Heart right ventricle (tissue), 16 donors: Measurements from ENCODE around the gene EDDM13. TPM values are rescaled to one million over a fixed set of nuclear protein-coding genes. Genes with fewer than 3 reads are reported as not detected.

Experiments used
- ATAC-seq, 8 donors: fragments of 200-7000 bp; cut with Tn5 transposase; one replicate each; pipeline ENCODE4 v1.9.1; 2020; ENCODE audit warnings: mild to moderate bottlenecking in 8 of 8, moderate library complexity in 8 of 8, moderate number of reproducible peaks in 1 of 8
- DNase-seq, 2 donors: peaks; one replicate each; pipeline ENCODE4 v3.0.0-alpha.2; 2020
- H3K27ac ChIP-seq, 10 donors: fragments of 200-600 bp; sonication (generic) in 2 of 10; one replicate each; pipeline versions ENCODE4 v1.5.0 to v1.8.0; 2020 to 2022; ENCODE audit warnings: mild to moderate bottlenecking in 3 of 10
- H3K27me3 ChIP-seq, 7 donors: fragments of 200-600 bp; one replicate each; pipeline ENCODE4 v1.8.0; 2021 to 2022; ENCODE audit warnings: mild to moderate bottlenecking in 2 of 7
- H3K36me3 ChIP-seq, 9 donors: fragments of 200-600 bp; sonication (generic) in 1 of 9; one replicate each; pipeline versions ENCODE4 v1.5.0 to v1.8.0; 2020 to 2022; ENCODE audit warnings: mild to moderate bottlenecking in 2 of 9
- H3K4me1 ChIP-seq, 9 donors: fragments of 200-600 bp; sonication (generic) in 1 of 9; one replicate each; pipeline versions ENCODE4 v1.5.0 to v1.8.0; 2020 to 2022; ENCODE audit warnings: mild to moderate bottlenecking in 4 of 9
- H3K4me3 ChIP-seq, 10 donors: fragments of 200-600 bp; sonication (generic) in 2 of 10; one replicate each; pipeline versions ENCODE4 v1.5.0 to v1.8.0; 2020 to 2022; ENCODE audit warnings: mild to moderate bottlenecking in 7 of 10, moderate library complexity in 2 of 10
- H3K9me3 ChIP-seq, 11 donors: fragments of 200-600 bp in 10 of 11; sonication (generic) in 2 of 11; one replicate each; pipeline versions ENCODE4 v1.5.0 to v1.8.0; 2013 to 2022; ENCODE audit warnings: mild to moderate bottlenecking in 2 of 11, control low read depth in 1 of 11, moderate library complexity in 1 of 11
- CTCF ChIP-seq, 9 donors: fragments of 200-600 bp; sonication (generic) in 2 of 9; IDR thresholded peaks; one replicate each; pipeline versions ENCODE4 v1.5.0 to v1.8.0; 2021 to 2022; ENCODE audit warnings: antibody characterized with exemption in 9 of 9, mild to moderate bottlenecking in 5 of 9, moderate library complexity in 1 of 9
- WGBS, 2 donors: extraction: QIAGEN DNeasy Blood & Tissue Kit; methylation state at CpG; one replicate each; pipeline ENCODE4 v1.1.7; 2013; ENCODE audit warnings: inconsistent platforms in 1 of 2; 5-methylcytosine and 5-hydroxymethylcytosine counted together
- intact Hi-C, 10 donors: fragments of 100-400 bp; cut with DNase I; formaldehyde crosslinking; loops; one replicate each; pipeline versions ENCODE4 v1.11.1 to v1.14.2; 2022
- polyA plus RNA-seq, 2 donors: library from polyadenylated mRNA; stranded (reverse); fragments of 200-250 nt; gene quantifications; one replicate each; pipeline ENCODE4 v1.2.3, GENCODE V29; 2013
- total RNA-seq, 10 donors: library from RNA; stranded (reverse); fragmentation: NEBNext Ultra II Directional in 3 of 10; extraction: Animal tissue kit (Norgen Biotek cat#: 25700) in 3 of 10; gene quantifications; one replicate each; pipeline versions ENCODE4 v1.2.1 to v1.2.4, GENCODE V29; 2021 to 2023
- donor health status: Arrhythmogenic right ventricular cardiomyopathy.
- donor health status: ischemic (EF 13 %, LVEDD 7.1; RV severe dilation, severe dysfunction).
- donor health status: healthy with polysubstance abuse.
- donor health status: DM: no; HTN: yes; CAD: no.
- donor health status: DM: no; HTN: no; CAD: no.
- donor health status: ischemic (EF 25% LVEDD 6.9; RV normal size, moderate dysfunction).
- donor health status: ischemic (EF 25% LVEDD 5.7; RV mildly dilated, moderate dysfunction).
- donor health status: healthy.
- donor health status: DM: yes; HTN: yes; CAD: no.
- donor health status: Ischemic cardiomyopathy.
- donor health status: ischemic (EF 35%, LVEDD 5.7; RV mildly dilated, moderate dysfunction).
- donor health status: nonischemic (EF 11% LVEDD 7.7; RV severe dilation, severe dysfunction).
- donor health status: DM: yes; HTN: yes; CAD: no.
- donor health status: PGD.
- donor health status: ischemic (EF 29% LVEDD 5.4; RV normal size, mild dysfunction).
- donor health status: nonischemic (EF 23%, LVEDD 6.1; RV moderate dilation, normal function).

Gene EDDM13
- total and polyA plus RNA-seq, 12 donors = 0.39 to 0.87 (median 0.56) TPM; not detected in 8

DNA sequence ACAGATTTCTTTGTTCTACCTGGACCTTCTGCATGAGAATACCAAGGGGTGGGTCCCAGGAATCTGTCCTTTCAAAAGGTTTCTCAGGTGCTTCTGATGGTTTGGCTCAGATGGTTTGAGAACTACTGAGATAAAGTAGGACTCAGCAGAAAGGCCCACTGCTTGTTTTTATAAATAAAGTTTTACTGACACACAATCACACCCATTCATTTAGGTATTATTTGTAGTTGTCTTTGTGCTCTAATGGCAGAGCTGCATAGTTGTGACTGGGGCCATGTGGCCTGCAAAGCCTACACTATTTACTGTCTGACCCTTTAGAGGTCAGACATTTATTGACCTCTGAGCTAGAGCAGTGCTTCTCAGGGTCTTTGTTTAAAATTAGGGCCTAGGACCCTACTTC, 17.6 kb downstream of the EDDM13 start:
- no peak overlapping the region for H3K27ac ChIP-seq
- DNase-seq (no peak), ATAC-seq (no peak)
- no peaks in the 10 kb centered on the region for H3K4me1 ChIP-seq
- H3K27me3 ChIP-seq = no peaks in the 10 kb centered on the region
- TF ChIP-seq CTCF (IDR thresholded peaks at IDR 0.05) = no peak
- no peak overlapping the region for H3K4me3 ChIP-seq
- intact Hi-C loops = no loop called here
- no peaks in the 10 kb centered on the region for H3K9me3 ChIP-seq
- peaks cover 0 to 55% (median 0%) of the 10 kb centered on the region in 9 donors for H3K36me3 ChIP-seq

DNA sequence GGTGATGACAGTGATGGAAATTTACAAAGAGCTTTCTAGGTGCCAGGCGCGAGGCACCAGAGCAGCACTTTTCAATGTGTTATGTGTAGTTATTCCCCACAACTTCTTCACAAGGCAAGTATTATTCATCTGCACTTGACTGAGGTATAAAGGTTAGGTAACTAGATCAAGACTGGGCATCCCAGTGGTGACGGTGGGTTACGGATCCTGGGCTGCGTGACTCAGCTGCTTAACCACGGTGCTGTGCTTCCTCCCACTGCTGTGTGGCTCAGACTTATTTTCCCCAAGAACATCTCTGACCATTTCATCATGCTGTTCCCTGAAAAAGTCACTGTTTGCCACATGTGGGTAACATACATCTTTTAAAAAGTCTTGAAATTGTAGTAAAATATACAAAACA, 19.3 kb downstream of the EDDM13 start:
- H3K27ac ChIP-seq = no peak overlapping the region
- no peak for TF ChIP-seq CTCF (IDR thresholded peaks at IDR 0.05)
- WGBS, 2 donors = 93 to 98% methylated on average over 6 of the region's 6 CpGs
- no peaks in the 10 kb centered on the region for H3K4me1 ChIP-seq
- intact Hi-C loops = no loop called here
- H3K36me3 ChIP-seq = peaks cover 0 to 66% (median 0%) of the 10 kb centered on the region in 9 donors
- no peak overlapping the region for H3K4me3 ChIP-seq
- H3K9me3 ChIP-seq = no peaks in the 10 kb centered on the region
- ATAC-seq (no peak), DNase-seq (no peak)
- no peaks in the 10 kb centered on the region for H3K27me3 ChIP-seq

DNA sequence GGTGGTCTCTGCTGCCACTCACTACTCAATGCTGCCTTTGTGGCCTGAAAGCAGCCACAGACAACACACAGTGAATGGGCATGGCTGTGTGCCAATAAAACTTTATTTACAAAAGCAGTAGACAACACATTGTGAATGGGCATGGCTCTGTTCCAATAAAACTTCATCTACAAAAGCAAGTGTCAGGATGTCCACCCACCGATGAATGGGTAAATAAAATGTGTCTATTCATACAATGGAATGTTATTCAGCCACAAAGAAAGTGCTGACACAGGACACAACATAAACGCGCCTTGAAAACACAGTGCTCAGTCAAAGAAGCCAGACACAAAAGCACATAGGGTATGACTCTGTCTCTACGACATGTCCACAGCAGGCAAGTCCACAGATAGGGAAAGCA, 22.0 kb downstream of the EDDM13 start:
- WGBS, 2 donors = 85 to 90% methylated on average over 4 of the region's 4 CpGs
- Histone ChIP-seq H3K36me3 (peaks cover 0 to 61% (median 0%) of the 10 kb centered on the region in 9 donors), H3K9me3 (no peaks in the 10 kb centered on the region), H3K27me3 (no peaks in the 10 kb centered on the region), H3K4me1 (peaks cover 0 to 6% (median 0%) of the 10 kb centered on the region in 9 donors), H3K4me3 (no peak overlapping the region), H3K27ac (no peak overlapping the region)
- ATAC-seq (no peak), DNase-seq (no peak)
- intact Hi-C loops = no loop called here
- no peak for TF ChIP-seq CTCF (IDR thresholded peaks at IDR 0.05)

- WGBS, 2 donors = 96% methylated on average over 22 of the region's 22 CpGs
- no peak overlapping the region for H3K27ac ChIP-seq
- intact Hi-C loops = no loop called here
- no peak for TF ChIP-seq CTCF (IDR thresholded peaks at IDR 0.05)
- no peak overlapping the region for H3K4me3 ChIP-seq
- DNase-seq (no peak), ATAC-seq (no peak)
- H3K4me1 ChIP-seq = peaks cover 0 to 12% (median 0%) of the 10 kb centered on the region in 9 donors
- H3K36me3 ChIP-seq = peaks cover 0 to 59% (median 0%) of the 10 kb centered on the region in 9 donors
- no peaks in the 10 kb centered on the region for H3K9me3 ChIP-seq
- H3K27me3 ChIP-seq = no peaks in the 10 kb centered on the region
Measured at GRCh38 chr19:56295531-56296455, 23.2 kb downstream of the EDDM13 start.
